Activated T-cell treated with anti-CD3 and anti-CD28 coated beads for 4 hours (primary cell): ENCODE results near the gene RRP1.

Source experiments
- DNase-seq: peaks from one replicate; pipeline ENCODE4 v3.0.0-alpha.2; 2020

RRP1 gene

GRCh38 chr21:43846430-43846829 is 57.1 kb downstream of the RRP1 start:
- DNase-seq, result no peak

GRCh38 chr21:43847301-43847700 is 57.9 kb downstream of the RRP1 start:
- no peak for DNase-seq

- DNase-seq, result no peak
Measured at GRCh38 chr21:43848771-43849170, 59.4 kb downstream of the RRP1 start.

GRCh38 chr21:43849532-43850299 is 60.3 kb downstream of the RRP1 start:
- no peak for DNase-seq

GRCh38 chr21:43850728-43851295 is 61.4 kb downstream of the RRP1 start:
- no peak for DNase-seq

GRCh38 chr21:43851593-43851992 is 62.2 kb downstream of the RRP1 start:
- no peak for DNase-seq

GRCh38 chr21:43853851-43854772 is 64.7 kb downstream of the RRP1 start:
- DNase-seq, result no peak
